MCF 10A (cell line): Measurements from ENCODE around the gene EEF1AKMT2. TPM values are rescaled to one million over a fixed set of nuclear protein-coding genes. Genes with fewer than 3 reads are reported as not detected.
A peak's percentile ranks its signal among the peaks of the same experiment; 100 is the strongest.

ENCODE experiments used
- BruUV-seq: library from RNA; stranded (reverse); fragments of 400-500 nt; replicated peaks from 2 replicates; lab custom pipeline; 2021; lab: Mats Ljungman, UMichigan
- CTCF ChIA-PET: fragments of 300-600 bp; sonication (Branson Sonifier 250); formaldehyde crosslinking; extraction: SDS; loops from one replicate; lab custom pipeline; 2021; ENCODE audit warnings: antibody characterized with exemption, inconsistent platforms; lab: Yijun Ruan, JAX
- POLR2A ChIA-PET: fragments of 300-600, 350-650 bp; sonication (Branson Sonifier 250); formaldehyde crosslinking; extraction: SDS; loops from one replicate; lab custom pipeline; 2020; ENCODE audit warnings: antibody characterized with exemption, inconsistent platforms; lab: Yijun Ruan, JAX
- DNase-seq: peaks from one replicate; pipeline ENCODE4 v3.0.0-alpha.2; 2018; ENCODE audit not compliant: unreplicated experiment
- H3K27ac Mint-ChIP-seq: one replicate; pipeline ENCODE4 v1.8.0; 2022; ENCODE audit warnings: mild to moderate bottlenecking, low read depth, mixed read lengths; ENCODE audit not compliant: unreplicated experiment
- H3K27me3 Mint-ChIP-seq: one replicate; pipeline ENCODE4 v1.8.0; 2022; ENCODE audit warnings: mixed read lengths; ENCODE audit not compliant: insufficient read depth, unreplicated experiment
- H3K36me3 Mint-ChIP-seq: one replicate; pipeline ENCODE4 v1.8.0; 2022; ENCODE audit warnings: mild to moderate bottlenecking, moderate library complexity, mixed read lengths; ENCODE audit not compliant: insufficient read depth, unreplicated experiment
- H3K4me1 Mint-ChIP-seq: one replicate; pipeline ENCODE4 v1.8.0; 2022; ENCODE audit warnings: mixed read lengths; ENCODE audit not compliant: insufficient read depth, unreplicated experiment
- H3K4me3 Mint-ChIP-seq: one replicate; pipeline ENCODE4 v1.8.0; 2022; ENCODE audit warnings: mild to moderate bottlenecking, moderate library complexity, mixed read lengths; ENCODE audit not compliant: unreplicated experiment
- H3K9me3 Mint-ChIP-seq: one replicate; pipeline ENCODE4 v1.8.0; 2022; ENCODE audit warnings: mixed read lengths; ENCODE audit not compliant: unreplicated experiment
- intact Hi-C: fragments of 100-400 bp; cut with micrococcal nuclease; formaldehyde crosslinking; loops from 2 replicates; pipeline ENCODE4 v1.14.1; 2022
- total RNA-seq: library from RNA; stranded (reverse); gene quantifications from 2 replicates; pipeline ENCODE4 v1.2.3, GENCODE V29; 2022
- TF ChIP-seq, protein P1 (sequence below): fragments of 200-600 bp; IDR thresholded peaks from one replicate; pipeline ENCODE4 v1.8.0; 2022; ENCODE audit warnings: antibody characterized with exemption, mild to moderate bottlenecking; ENCODE audit not compliant: unreplicated experiment

EEF1AKMT2 gene
- total RNA-seq, 1 experiment from 2014 or later, result 17.5 TPM

DNA sequence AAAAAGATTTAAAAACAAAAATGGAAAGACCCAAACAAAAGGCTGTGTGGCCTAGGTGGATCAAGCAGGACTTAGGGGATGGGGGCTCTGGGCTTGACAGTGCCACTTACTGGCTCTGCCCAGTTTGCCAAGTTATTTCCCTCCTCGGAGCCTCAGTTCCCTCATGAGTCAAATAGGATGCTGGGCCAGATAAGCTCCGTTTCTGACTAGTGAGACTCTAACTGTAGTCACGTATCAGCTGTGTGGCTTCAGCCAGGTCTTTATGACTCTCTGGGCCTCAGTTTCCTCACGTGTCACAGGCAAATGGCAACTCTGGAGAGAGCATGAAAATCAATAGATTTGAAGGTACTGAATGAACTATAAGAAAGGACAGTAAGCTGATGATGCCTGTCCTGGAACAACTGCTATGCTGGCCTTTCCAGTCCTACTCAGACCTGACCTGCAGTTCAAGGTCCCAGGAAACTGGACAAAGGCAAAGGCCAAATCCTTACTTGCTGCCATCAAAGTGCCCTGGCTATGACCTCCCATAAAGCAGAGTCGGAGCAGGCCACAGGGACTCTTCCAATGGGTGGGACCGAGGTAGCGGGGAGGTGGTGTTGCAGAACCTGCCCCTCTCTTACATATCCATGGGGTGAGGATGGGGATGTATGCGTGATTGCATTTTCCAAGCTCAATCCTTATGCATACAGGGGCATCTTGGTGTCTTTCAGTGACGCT lies 74.5 kb downstream of the EEF1AKMT2 start:
- peaks cover 39% of the 10 kb centered on the region for H3K4me1 Mint-ChIP-seq
- no peak overlapping the region for H3K4me3 Mint-ChIP-seq
- H3K27me3 Mint-ChIP-seq, result no peaks in the 10 kb centered on the region
- BruUV-seq, result TSS peak; percentile 16
- TF ChIP-seq, protein P1, sequence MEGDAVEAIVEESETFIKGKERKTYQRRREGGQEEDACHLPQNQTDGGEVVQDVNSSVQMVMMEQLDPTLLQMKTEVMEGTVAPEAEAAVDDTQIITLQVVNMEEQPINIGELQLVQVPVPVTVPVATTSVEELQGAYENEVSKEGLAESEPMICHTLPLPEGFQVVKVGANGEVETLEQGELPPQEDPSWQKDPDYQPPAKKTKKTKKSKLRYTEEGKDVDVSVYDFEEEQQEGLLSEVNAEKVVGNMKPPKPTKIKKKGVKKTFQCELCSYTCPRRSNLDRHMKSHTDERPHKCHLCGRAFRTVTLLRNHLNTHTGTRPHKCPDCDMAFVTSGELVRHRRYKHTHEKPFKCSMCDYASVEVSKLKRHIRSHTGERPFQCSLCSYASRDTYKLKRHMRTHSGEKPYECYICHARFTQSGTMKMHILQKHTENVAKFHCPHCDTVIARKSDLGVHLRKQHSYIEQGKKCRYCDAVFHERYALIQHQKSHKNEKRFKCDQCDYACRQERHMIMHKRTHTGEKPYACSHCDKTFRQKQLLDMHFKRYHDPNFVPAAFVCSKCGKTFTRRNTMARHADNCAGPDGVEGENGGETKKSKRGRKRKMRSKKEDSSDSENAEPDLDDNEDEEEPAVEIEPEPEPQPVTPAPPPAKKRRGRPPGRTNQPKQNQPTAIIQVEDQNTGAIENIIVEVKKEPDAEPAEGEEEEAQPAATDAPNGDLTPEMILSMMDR, result no peak
- ChIA-PET CTCF (interaction anchor here (0.6 to 1.8 kb wide), 6 partner anchors 14 to 187 kb away, joined by 3 to 8 read pairs (median 5); no protein-coding TSS in a partner anchor), POLR2A (interaction anchor here (1.2 to 3.2 kb wide), 3 partner anchors 9 to 24 kb away, joined by 3 to 24 read pairs (median 15); no protein-coding TSS in a partner anchor)
- H3K36me3 Mint-ChIP-seq, result peaks cover 8% of the 10 kb centered on the region
- intact Hi-C loops, result no loop called here
- no peaks in the 10 kb centered on the region for H3K9me3 Mint-ChIP-seq
- no peak for DNase-seq
- H3K27ac Mint-ChIP-seq, result no peak overlapping the region

DNA sequence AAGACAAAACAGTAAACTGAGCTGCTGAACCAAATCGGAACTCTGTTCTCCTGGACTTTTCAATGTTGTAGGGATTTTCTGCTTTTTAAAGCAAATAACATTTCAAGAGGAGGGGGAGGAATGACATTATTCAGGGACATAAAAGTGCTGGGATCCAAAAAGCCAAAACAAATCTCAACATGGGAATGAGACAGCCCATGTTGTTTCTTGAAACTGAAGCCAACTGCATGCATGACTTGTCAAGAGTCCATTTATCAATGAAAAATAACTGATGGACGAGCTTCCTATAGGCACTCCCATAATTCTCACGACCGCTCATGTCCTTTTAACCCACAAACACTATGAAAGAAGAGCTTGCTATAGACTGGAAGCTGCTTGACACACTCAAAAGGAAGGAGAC lies 75.3 kb downstream of the EEF1AKMT2 start:
- no peaks in the 10 kb centered on the region for H3K27me3 Mint-ChIP-seq
- H3K9me3 Mint-ChIP-seq, result no peaks in the 10 kb centered on the region
- no peak overlapping the region for H3K4me3 Mint-ChIP-seq
- ChIA-PET POLR2A (interaction anchor here (0.5 to 0.9 kb wide), 2 partner anchors 85 to 508 kb away, joined by 3 to 4 read pairs; partner anchors contain the start of gene ABRAXAS2), CTCF (interaction anchor here (0.6 to 1.7 kb wide), 4 partner anchors 15 to 186 kb away, joined by 3 to 6 read pairs (median 6); no protein-coding TSS in a partner anchor)
- no TSS peak for BruUV-seq
- H3K4me1 Mint-ChIP-seq, result peaks cover 32% of the 10 kb centered on the region
- peaks cover 3% of the 10 kb centered on the region for H3K36me3 Mint-ChIP-seq
- no peak for DNase-seq
- intact Hi-C loops, result no loop called here
- TF ChIP-seq, protein P1, result no peak
- no peak overlapping the region for H3K27ac Mint-ChIP-seq

DNA sequence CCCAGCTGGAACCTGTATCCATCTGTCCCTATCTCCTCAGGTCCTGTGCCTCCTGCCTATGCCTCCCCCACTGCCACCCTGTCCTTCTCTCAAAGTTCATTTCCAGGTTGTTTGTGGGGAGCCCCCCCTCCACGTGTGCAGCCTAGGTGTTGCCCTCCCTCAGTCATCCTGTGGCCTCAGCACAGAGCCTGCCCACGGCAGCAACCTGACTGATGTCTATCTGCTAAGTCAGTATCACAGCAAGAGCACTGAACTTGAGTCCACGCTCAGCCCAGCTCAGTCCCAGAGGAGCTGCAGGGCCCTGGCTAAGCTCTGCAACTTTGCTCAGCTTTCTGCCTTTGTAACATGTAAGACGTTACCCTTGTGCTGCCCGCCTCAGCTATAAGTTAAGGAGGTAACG lies 76.2 kb downstream of the EEF1AKMT2 start:
- BruUV-seq, result no TSS peak
- no peaks in the 10 kb centered on the region for H3K36me3 Mint-ChIP-seq
- no peaks in the 10 kb centered on the region for H3K27me3 Mint-ChIP-seq
- intact Hi-C loops, result no loop called here
- no peak for DNase-seq
- H3K4me1 Mint-ChIP-seq, result peaks cover 40% of the 10 kb centered on the region
- CTCF ChIA-PET, result interaction anchor here (0.5 to 1.5 kb wide), 4 partner anchors 27 to 347 kb away, joined by 3 to 6 read pairs (median 3); no protein-coding TSS in a partner anchor
- TF ChIP-seq, protein P1, result no peak
- POLR2A ChIA-PET, result interaction anchor here (0.7 kb wide), 1 partner anchor 261 kb away, joined by 3 read pairs; no protein-coding TSS in a partner anchor
- no peak overlapping the region for H3K4me3 Mint-ChIP-seq
- H3K9me3 Mint-ChIP-seq, result no peaks in the 10 kb centered on the region
- no peak overlapping the region for H3K27ac Mint-ChIP-seq

DNA sequence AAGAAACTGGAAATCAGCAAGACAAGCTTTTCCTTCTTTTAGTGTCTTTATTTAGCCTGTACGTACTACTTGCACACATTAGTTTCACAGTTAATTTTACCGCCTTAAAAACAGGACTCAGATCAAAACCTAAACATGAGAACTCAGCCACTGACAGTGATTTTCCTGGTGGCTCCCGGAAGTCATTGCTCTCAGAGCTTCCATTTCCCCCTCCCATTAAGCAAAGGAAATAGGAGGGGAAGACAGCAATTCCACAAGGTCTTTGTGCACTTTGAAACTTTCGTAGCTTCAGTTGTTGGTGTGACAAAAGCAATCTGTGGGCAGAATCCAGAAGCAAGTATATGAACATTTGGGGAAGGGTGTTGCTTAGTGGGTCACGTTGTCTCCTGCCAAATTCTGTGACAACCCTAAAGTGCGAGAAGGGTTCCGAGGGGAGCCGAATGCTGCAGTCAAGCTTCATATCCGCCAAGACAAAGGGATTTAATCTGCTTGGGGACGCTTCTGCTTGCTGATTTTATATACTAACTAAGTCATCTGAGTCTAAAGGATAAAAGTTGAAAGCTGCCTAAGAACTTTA lies 77.9 kb downstream of the EEF1AKMT2 start:
- TF ChIP-seq, protein P1, result no peak
- H3K4me3 Mint-ChIP-seq, result no peak overlapping the region
- no peak for DNase-seq
- H3K27ac Mint-ChIP-seq, result no peak overlapping the region
- ChIA-PET POLR2A (interaction anchor here (0.9 to 1.4 kb wide), 2 partner anchors 9 to 27 kb away, joined by 3 read pairs; no protein-coding TSS in a partner anchor), CTCF (interaction anchor here (0.6 to 1.0 kb wide), 4 partner anchors 7 to 243 kb away, joined by 3 read pairs; no protein-coding TSS in a partner anchor)
- intact Hi-C loops, result no loop called here
- no peaks in the 10 kb centered on the region for H3K9me3 Mint-ChIP-seq
- no peaks in the 10 kb centered on the region for H3K27me3 Mint-ChIP-seq
- no TSS peak for BruUV-seq
- peaks cover 45% of the 10 kb centered on the region for H3K4me1 Mint-ChIP-seq
- no peaks in the 10 kb centered on the region for H3K36me3 Mint-ChIP-seq
